Stimulated activated naive CD8-positive, alpha-beta T cell treated with anti-CD3 and anti-CD28 coated beads, Interleukin-15, amount 100 ng/mL, for 72 hours (primary cell): ENCODE results near the gene STYXL1.

Source experiments
- ATAC-seq: fragments of 150-1000 bp; cut with Tn5 transposase; 2 replicates; pipeline ENCODE4 v1.10.0; 2021; ENCODE audit warnings: mild to moderate bottlenecking, moderate library complexity
- DNase-seq, 2 donors: peaks; one replicate each; pipeline ENCODE4 v3.0.0; 2021 to 2022
- H3K27ac Mint-ChIP-seq, 2 donors: one replicate each; pipeline ENCODE4 v1.8.0; 2022; ENCODE audit warnings: mild to moderate bottlenecking in 2 of 2, mixed read lengths in 2 of 2, moderate library complexity in 2 of 2
- H3K27me3 Mint-ChIP-seq: one replicate; pipeline ENCODE4 v1.8.0; 2022; ENCODE audit warnings: mixed read lengths
- H3K4me1 Mint-ChIP-seq: one replicate; pipeline ENCODE4 v1.8.0; 2022; ENCODE audit warnings: mild to moderate bottlenecking, mixed read lengths
- H3K4me3 Mint-ChIP-seq, 2 donors: one replicate each; pipeline ENCODE4 v1.8.0; 2022; ENCODE audit warnings: mild to moderate bottlenecking in 2 of 2, mixed read lengths in 2 of 2, moderate library complexity in 1 of 2
- H3K9me3 Mint-ChIP-seq, 2 donors: one replicate each; pipeline ENCODE4 v1.8.0; 2022; ENCODE audit warnings: mixed read lengths in 2 of 2

The STYXL1 gene

DNA sequence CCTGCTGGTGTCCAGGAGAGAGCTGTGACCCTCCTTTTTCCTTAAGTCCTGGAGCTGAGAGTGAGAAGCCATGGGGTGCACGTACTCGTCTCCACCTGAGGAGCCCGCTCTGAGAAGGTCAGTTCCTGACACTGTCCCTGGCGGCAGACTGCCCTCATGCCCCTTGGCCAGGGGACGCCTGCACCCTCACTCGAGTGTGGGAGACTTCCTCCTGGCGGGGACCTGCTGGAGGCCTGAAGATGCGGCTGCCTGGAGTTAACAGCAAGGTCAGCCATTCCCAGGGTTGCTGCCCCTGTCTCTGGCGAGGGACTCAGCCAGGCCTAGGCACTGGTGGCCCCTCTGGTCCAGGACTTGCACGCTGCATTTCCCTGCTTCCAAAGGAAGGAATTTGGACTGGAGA, 79.8 kb downstream of the STYXL1 start:
- Mint-ChIP-seq H3K27ac (no peak overlapping the region), H3K4me3 (no peak overlapping the region), H3K4me1 (no peaks in the 10 kb centered on the region), H3K27me3 (no peaks in the 10 kb centered on the region), H3K9me3 (no peaks in the 10 kb centered on the region)
- no peak for DNase-seq
- ATAC-seq: no peak

- DNase-seq (no peak), ATAC-seq (no peak)
- Mint-ChIP-seq H3K27ac (no peak overlapping the region), H3K9me3 (no peaks in the 10 kb centered on the region), H3K27me3 (no peaks in the 10 kb centered on the region), H3K4me1 (no peaks in the 10 kb centered on the region), H3K4me3 (no peak overlapping the region)
Measured at GRCh38 chr7:75967487-75967997, 80.3 kb downstream of the STYXL1 start.

GRCh38 chr7:75967055-75967454, 80.7 kb downstream of the STYXL1 start:
- DNase-seq: no peak
- ATAC-seq: no peak
- H3K27ac Mint-ChIP-seq: no peak overlapping the region
- H3K4me3 Mint-ChIP-seq: no peak overlapping the region
- no peaks in the 10 kb centered on the region for H3K9me3 Mint-ChIP-seq
- no peaks in the 10 kb centered on the region for H3K4me1 Mint-ChIP-seq
- no peaks in the 10 kb centered on the region for H3K27me3 Mint-ChIP-seq

GRCh38 chr7:75966190-75966961, 81.4 kb downstream of the STYXL1 start:
- no peak for ATAC-seq
- no peaks in the 10 kb centered on the region for H3K9me3 Mint-ChIP-seq
- H3K4me1 Mint-ChIP-seq: no peaks in the 10 kb centered on the region
- no peaks in the 10 kb centered on the region for H3K27me3 Mint-ChIP-seq
- no peak for DNase-seq
- H3K4me3 Mint-ChIP-seq: no peak overlapping the region
- no peak overlapping the region for H3K27ac Mint-ChIP-seq

DNA sequence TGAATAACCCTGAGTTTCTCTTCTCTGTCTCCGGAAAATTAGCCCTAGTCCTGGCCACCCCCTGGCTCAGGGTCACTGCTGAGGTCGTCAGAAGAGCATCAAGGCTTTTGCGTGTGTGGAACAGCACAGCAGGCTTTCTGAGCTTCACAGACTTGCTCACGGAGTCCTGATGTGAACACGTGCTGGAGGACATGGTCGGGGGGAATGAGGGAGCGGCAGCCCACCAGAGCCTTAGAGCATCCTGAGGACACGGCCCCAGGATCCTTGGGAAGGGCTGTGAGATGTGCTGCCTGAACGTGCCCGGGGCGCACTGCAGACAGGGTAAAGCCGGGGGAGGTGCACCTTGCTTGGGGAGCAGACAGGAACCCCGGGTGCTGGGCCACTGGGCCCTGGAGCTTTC, 82.2 kb downstream of the STYXL1 start:
- peak overlapping the region in 1 of 2 donors; percentile 49 for H3K27ac Mint-ChIP-seq

DNA sequence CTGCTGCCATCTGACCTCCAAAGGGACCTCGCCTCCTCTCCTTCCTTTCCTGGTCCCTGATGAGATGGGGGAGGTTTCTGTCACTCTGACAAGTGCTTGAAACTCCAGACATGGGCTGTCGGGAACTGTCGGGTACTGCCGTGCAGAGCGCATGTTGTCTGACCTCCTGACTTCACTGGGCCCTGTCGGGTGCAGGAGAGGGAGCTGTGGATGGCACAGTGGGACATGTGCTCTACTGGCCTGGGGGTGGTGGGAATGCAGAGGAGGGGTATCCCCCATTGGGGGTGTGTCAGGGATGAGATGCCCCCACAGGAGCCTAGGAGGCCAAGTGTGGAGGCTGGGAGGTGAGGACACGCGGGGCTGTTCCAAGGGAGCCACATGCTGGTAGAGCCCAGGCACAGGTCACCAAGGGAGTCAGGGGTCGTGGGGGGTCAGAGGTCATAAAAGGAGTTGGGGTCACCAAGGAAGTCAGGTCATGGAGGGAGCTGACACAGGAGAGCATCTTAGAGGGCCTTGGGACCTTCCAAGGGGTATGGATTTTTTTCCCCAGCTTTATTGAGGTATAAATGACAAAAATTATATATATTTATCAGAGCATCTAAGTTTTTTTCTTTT, 84.3 kb downstream of the STYXL1 start:
- Mint-ChIP-seq H3K4me1 (no peaks in the 10 kb centered on the region), H3K27ac (peak overlapping the region in 1 of 2 donors; percentile 48), H3K4me3 (no peak overlapping the region), H3K27me3 (no peaks in the 10 kb centered on the region), H3K9me3 (no peaks in the 10 kb centered on the region)
- DNase-seq (no peak), ATAC-seq (no peak)

More for the DNA sequence above, 82.2 kb downstream of the STYXL1 start:
- no peak for DNase-seq
- Mint-ChIP-seq H3K27me3 (no peaks in the 10 kb centered on the region), H3K4me1 (no peaks in the 10 kb centered on the region), H3K4me3 (no peak overlapping the region), H3K9me3 (no peaks in the 10 kb centered on the region)
- ATAC-seq: no peak

DNA sequence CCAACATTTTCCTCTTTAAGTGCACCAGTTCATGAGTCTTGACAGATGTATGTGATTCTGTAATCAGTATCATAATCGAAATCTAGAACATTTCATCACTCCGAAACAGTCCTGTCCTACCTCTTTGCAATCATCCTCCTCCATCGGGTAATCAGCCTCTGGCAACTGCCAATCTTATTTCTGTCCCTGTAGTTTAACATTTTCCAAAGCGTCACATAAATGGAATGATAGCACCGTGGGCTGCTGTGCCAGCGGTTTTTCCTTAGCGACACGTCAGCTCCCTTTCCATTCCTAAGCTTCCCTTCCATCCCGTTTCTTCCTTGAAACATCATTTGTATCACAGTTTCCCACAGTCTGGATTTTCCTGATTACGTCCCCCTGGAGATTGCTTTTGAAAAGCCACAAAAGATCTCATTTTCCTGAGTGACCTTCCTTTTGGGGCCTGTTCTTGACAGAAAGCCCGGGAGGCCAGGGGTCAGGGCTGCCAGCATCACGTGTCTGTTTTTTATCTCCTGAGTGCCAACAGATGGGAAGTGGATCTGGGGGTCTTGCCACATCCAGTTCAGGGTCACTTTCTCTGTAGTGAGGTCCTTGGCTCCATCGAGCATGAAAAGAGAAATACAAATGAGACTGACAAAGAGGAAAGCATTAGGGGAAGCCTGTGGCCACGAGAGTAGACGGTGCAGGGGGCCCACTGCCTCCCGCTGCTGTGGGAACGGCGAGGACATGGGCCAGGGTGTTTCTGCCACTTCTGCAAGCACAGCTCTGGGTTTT, 85.0 kb downstream of the STYXL1 start:
- Mint-ChIP-seq H3K27me3 (no peaks in the 10 kb centered on the region), H3K9me3 (no peaks in the 10 kb centered on the region), H3K4me3 (no peak overlapping the region), H3K4me1 (no peaks in the 10 kb centered on the region), H3K27ac (peak overlapping the region in 1 of 2 donors; percentile 69)
- no peak for DNase-seq
- no peak for ATAC-seq

DNA sequence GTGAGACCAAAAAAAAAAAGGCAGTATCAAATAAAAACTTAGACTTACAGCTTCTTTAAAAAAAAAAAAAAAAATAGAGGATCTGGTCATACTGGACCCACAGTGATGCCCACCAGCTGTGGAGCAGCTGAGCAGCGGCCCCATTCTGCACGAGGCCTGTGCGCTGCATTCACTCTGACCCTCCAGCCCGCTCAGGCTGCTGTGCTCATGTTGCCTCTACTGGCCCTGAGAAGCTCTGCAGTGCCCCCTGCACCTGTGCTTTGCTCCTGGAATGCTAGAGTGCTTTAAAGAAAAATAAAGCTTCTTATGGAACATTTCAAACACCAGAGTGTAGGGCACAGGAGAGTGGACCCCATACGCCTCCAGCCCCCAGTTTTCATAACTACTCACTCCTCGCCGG, 86.6 kb downstream of the STYXL1 start:
- Mint-ChIP-seq H3K4me1 (no peaks in the 10 kb centered on the region), H3K9me3 (no peaks in the 10 kb centered on the region), H3K27ac (no peak overlapping the region), H3K4me3 (no peak overlapping the region), H3K27me3 (no peaks in the 10 kb centered on the region)
- ATAC-seq (no peak), DNase-seq (no peak)

DNA sequence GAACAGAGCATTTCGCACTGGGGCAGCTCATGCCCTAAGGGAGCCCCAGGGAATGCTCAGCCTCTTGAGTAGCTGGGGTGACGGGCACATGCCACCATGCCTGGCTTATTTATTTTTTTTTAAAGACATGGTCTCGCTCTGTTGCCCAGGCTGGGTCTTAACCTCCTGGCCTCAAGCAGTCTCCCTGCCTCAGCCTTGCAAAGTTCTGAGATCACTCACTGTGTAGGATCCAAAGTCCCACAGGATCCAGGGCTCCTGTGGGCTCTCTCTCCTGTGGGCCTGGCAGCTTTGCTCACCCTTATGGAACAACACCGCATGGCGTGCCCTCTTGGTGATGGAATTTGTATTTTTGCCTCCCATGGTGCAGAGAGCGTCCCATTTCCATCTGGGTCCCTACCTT, 87.4 kb downstream of the STYXL1 start:
- H3K4me1 Mint-ChIP-seq: no peaks in the 10 kb centered on the region
- no peak overlapping the region for H3K4me3 Mint-ChIP-seq

DNA sequence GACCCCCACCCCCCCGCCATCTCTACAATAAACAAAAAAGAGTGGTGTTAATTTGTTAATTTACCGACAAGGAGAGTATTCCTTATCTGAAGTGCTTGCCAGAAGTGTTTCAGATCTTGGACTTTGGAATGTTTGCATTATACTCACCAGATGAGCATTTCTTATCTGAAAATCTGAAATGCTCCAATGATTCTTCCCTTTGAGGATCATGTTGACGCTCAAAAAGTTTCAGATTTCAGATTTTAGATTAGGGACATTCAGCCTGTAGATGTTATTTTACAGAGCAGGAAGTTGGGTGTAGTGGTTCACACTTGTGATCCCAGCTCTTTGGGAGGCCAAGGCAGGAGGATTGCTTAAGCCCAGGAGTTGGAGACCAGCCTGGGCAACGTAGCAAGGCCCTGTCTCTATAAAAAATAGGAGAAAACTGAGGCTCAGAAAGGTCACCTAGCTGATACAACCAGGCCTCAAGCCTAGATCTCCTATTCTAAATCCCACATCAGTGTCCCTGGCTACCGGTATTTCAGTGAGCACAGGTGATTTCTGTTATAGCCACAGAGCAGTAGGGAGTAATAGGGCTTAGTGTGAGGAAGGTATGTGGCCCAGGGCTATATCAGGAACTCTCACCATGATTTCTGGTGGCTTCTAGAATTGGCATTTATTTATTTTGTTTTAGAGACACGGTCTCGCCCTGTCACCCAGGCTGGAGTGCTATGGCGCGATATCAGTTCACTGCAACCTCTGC, 88.8 kb downstream of the STYXL1 start:
- DNase-seq: no peak
- no peak overlapping the region for H3K4me3 Mint-ChIP-seq
- ATAC-seq: no peak
- no peak overlapping the region for H3K27ac Mint-ChIP-seq
- H3K9me3 Mint-ChIP-seq: no peaks in the 10 kb centered on the region
- no peaks in the 10 kb centered on the region for H3K4me1 Mint-ChIP-seq
- H3K27me3 Mint-ChIP-seq: no peaks in the 10 kb centered on the region

More for the DNA sequence above, 87.4 kb downstream of the STYXL1 start:
- Mint-ChIP-seq H3K9me3 (no peaks in the 10 kb centered on the region), H3K27me3 (no peaks in the 10 kb centered on the region), H3K27ac (peak overlapping the region in 1 of 2 donors; percentile 27)
- ATAC-seq: no peak
- no peak for DNase-seq

DNA sequence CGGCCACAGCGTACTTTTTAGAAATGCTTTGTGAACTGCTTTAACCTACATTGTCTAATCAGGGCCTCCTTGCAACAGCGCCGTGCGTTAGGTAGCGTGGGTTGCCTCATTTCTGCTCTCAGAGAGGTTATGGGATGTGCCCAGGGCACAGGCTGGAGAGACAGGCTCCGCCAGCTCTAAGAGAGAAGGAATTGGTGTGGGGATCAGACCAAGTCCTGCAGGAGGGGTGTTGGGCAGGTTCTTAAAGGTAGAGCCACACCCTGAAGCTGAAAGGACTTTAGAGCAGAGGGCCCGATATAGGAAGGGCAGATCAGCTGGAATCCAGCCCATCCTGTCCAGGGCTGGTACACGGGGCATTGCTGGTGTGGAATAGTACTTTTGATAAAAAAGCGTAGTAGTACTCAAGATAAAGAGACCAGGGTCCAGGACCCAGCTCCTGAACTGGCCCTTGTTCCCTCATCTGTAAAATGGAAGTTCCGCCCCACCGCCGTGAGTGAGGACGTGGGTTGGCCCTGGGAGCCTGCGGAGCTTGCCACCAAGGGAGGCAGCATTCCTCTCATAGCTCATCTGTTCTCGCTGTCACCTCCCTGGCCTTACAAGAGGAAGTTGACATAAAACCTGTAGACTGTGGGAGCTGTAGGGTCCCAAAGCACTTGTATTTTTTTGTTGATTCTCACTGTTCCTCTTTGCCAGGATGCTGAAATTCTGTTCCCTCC, 90.6 kb downstream of the STYXL1 start:
- Mint-ChIP-seq H3K4me1 (no peaks in the 10 kb centered on the region), H3K4me3 (no peak overlapping the region), H3K9me3 (no peaks in the 10 kb centered on the region), H3K27ac (no peak overlapping the region), H3K27me3 (no peaks in the 10 kb centered on the region)
- ATAC-seq (no peak), DNase-seq (no peak)

- no peaks in the 10 kb centered on the region for H3K4me1 Mint-ChIP-seq
- no peak overlapping the region for H3K4me3 Mint-ChIP-seq
- no peaks in the 10 kb centered on the region for H3K27me3 Mint-ChIP-seq
- no peaks in the 10 kb centered on the region for H3K9me3 Mint-ChIP-seq
- no peak for ATAC-seq
- no peak for DNase-seq
- no peak overlapping the region for H3K27ac Mint-ChIP-seq
Measured at GRCh38 chr7:75955331-75955955, 92.4 kb downstream of the STYXL1 start.

GRCh38 chr7:75953931-75954330, 93.9 kb downstream of the STYXL1 start:
- DNase-seq: no peak

GRCh38 chr7:75953431-75953830, 94.4 kb downstream of the STYXL1 start:
- no peak overlapping the region for H3K4me3 Mint-ChIP-seq
- H3K4me1 Mint-ChIP-seq: no peaks in the 10 kb centered on the region
- no peaks in the 10 kb centered on the region for H3K9me3 Mint-ChIP-seq
- H3K27me3 Mint-ChIP-seq: no peaks in the 10 kb centered on the region
- H3K27ac Mint-ChIP-seq: no peak overlapping the region
- DNase-seq: no peak
- ATAC-seq: no peak

More at GRCh38 chr7:75953931-75954330, 93.9 kb downstream of the STYXL1 start:
- Mint-ChIP-seq H3K4me1 (no peaks in the 10 kb centered on the region), H3K27ac (peak overlapping the region in 1 of 2 donors; percentile 31), H3K27me3 (no peaks in the 10 kb centered on the region), H3K4me3 (no peak overlapping the region), H3K9me3 (no peaks in the 10 kb centered on the region)
- ATAC-seq: no peak
